GM21390 (cell line): Measurements from ENCODE around the gene ACTR3.

Experiments
- ATAC-seq: cut with Tn5 transposase; IDR thresholded peaks from one replicate; pipeline ENCODE4 v1.9.1; 2021; ENCODE audit not compliant: unreplicated experiment

Gene ACTR3

GRCh38 chr2:113875135-113875534, 14.8 kb upstream of the ACTR3 start:
- no peak for ATAC-seq

- ATAC-seq: no peak
These were observed 13.1 kb upstream of the ACTR3 start for GRCh38 chr2:113876503-113877387.

GRCh38 chr2:113877711-113878598, 11.9 kb upstream of the ACTR3 start:
- no peak for ATAC-seq

- ATAC-seq: no peak
These were observed 11.1 kb upstream of the ACTR3 start for GRCh38 chr2:113878743-113879142.

- ATAC-seq: no peak
These were observed 10.4 kb upstream of the ACTR3 start for GRCh38 chr2:113879457-113879856.

- peak; percentile 73 for ATAC-seq
These were observed 3.3 kb upstream of the ACTR3 start for GRCh38 chr2:113886479-113887008.

GRCh38 chr2:113887009-113887792, 2.7 kb upstream of the ACTR3 start:
- ATAC-seq: no peak

- ATAC-seq: no peak
These were observed 1.0 kb upstream of the ACTR3 start for GRCh38 chr2:113888641-113889470.

- peak; percentile 23 for ATAC-seq
These were observed 655 bp downstream of the ACTR3 start for GRCh38 chr2:113890253-113891235.

GRCh38 chr2:113891265-113891959, 1.5 kb downstream of the ACTR3 start:
- ATAC-seq: no peak

- ATAC-seq: no peak
These were observed 2.3 kb downstream of the ACTR3 start for GRCh38 chr2:113892004-113892710.

GRCh38 chr2:113894156-113894743, 4.4 kb downstream of the ACTR3 start:
- ATAC-seq: no peak

GRCh38 chr2:113895301-113895700, 5.4 kb downstream of the ACTR3 start:
- ATAC-seq: no peak

- no peak for ATAC-seq
These were observed 6.1 kb downstream of the ACTR3 start for GRCh38 chr2:113895819-113896563.

- no peak for ATAC-seq
These were observed 6.9 kb downstream of the ACTR3 start for GRCh38 chr2:113896791-113897190.

GRCh38 chr2:113898081-113898480, 8.2 kb downstream of the ACTR3 start:
- ATAC-seq: no peak
